ENCODE results near the gene VSIG10.
"Not testable (repeated sequence)": the region's sequence is repeated elsewhere in the genome, so short reads cannot be mapped to it uniquely, and the experiment has no call there.

Gene VSIG10

GRCh38 chr12:118103201-118103600, 610 bp downstream of the VSIG10 start:
- DNase-seq: no peak

DNA sequence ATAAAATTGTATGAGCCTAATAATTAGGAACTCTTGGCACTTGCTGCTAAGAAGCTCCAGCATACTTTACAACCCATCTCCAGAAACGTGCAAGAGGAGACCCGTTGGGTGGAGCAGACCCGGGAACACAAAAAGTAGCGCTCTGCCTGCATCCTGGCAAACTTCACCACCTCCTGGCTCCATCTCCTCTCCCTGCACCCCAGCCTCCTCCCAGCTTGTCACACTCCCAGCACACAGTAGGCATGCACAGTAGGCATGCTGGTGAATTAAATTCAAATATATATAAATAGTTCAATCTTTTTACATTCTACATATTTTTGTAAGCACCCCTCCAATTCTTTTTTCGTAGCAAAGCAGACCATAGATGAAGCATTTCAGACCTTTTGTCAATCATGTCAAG, 1.2 kb downstream of the VSIG10 start:
- DNase-seq: no peak

DNA sequence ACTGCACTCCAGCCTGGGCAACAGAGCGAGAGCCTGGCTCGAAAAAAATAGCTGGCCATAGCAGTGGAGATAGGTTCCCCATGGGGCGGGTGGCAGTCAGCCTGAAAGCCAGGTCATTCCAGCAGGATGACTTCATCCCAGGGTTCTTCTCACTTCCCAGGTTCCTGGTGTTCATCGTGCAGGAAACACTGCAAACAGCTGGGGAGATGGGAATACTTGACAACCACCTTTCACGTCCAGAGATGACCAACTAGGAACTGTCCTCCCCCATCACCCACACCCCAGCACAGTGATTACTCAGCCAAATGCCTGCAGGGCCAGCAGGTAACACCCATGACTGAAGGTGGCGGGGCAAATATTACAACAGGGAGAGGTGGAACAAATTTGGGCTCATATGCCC, 1.7 kb downstream of the VSIG10 start:
- DNase-seq: no peak

GRCh38 chr12:118101051-118101450, 2.8 kb downstream of the VSIG10 start:
- DNase-seq: no peak

DNA sequence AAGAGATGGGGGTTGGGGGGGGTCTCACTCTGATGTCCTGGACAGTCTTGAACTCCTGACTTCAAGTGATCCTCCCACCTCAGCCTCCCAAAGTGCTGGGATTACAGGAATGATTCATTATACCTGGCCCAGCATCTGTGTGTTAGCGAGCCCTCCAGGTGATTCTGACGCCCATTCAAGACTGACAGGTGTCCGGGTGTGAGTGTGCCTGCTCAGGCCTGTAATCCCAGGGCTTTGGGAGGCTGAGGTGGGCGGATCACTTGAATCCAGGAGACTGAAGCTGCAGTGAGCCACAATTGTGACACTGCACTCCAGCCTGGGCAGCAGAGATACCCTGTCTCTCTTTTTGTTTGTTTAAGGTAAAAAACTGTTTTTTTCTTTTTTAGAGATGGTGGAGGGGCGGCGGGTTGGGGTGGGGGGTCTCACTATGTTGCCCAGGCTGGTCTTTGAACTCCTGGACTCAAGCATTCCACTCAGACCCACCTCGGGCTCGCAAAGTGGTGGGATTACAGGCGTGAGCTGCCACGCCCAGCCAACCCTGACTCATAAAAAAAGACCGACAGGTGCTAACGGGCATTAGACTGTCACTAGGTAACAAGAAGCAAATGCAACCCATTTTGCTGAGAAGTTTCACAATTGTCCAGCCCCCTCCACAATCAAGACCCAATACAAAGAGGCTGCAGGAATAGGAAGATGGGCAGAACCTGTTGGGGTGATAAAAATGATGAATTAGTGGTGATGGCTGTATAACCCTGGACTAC, 4.7 kb downstream of the VSIG10 start:
- no peak for DNase-seq

DNA sequence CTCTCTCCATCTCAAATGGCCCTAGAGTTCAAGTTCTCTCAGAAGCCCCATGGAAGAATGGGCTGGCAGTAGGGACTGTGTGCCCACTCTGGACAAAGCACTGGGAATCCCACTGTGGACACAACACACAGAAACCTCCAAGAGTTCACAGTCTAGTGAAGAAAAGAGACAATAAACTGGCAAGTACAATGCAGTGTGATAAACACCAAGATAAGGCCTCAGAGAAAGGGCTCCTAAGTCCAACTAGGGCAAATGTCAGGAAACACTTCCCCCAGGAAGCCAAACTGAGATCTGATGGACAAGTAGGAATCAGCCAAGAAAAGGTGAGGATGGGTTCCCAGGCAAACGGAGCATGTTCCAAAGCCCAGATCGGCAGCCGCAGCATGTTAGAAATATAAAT, 5.4 kb downstream of the VSIG10 start:
- DNase-seq: no peak

GRCh38 chr12:118094039-118094438, 9.8 kb downstream of the VSIG10 start:
- no peak for DNase-seq

GRCh38 chr12:118089782-118090181, 14.0 kb downstream of the VSIG10 start:
- no peak for DNase-seq

DNA sequence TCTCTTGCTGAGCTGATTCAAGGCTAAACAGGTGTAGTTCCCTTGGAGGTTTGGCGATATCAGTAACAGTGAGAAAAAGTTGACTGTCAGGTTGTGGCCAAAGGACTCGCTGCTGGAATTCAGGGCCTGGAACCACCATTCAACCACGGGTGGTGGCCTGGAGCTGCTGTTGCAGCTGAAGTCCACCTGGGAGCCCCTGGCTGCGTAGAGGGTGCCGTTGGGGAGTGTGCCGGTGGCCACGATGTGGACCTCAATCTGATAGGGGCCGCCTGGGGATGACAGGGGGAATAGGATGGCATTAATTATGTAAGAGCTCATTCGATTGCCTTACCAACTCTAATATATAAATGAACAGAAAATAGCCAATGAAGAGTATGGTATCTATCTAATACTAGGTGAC, 21.6 kb downstream of the VSIG10 start:
- no peak for DNase-seq

- not testable (repeated sequence) for DNase-seq
Observed at GRCh38 chr12:118081521-118081920, 22.3 kb downstream of the VSIG10 start.

GRCh38 chr12:118073768-118074167, 30.0 kb downstream of the VSIG10 start:
- no peak for DNase-seq

DNA sequence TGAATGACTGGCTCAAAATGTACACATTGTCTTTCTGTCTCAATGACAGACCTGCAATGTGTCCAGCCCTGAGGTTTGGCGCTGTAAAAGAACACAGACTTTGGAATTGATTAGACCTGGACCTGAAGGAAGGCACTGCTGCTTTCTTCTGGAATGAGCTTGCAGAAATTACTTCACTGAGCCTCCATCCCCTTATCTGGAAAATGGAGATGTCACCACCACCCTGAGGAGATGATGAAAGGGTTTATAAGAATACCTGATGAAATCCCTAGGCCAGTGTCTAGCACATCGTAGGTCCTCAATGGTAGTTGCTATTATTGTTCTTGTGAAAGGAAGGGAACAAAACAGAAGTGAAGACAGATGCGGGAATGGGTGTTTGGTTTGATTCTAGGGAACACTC, 33.2 kb downstream of the VSIG10 start:
- no peak for DNase-seq

DNA sequence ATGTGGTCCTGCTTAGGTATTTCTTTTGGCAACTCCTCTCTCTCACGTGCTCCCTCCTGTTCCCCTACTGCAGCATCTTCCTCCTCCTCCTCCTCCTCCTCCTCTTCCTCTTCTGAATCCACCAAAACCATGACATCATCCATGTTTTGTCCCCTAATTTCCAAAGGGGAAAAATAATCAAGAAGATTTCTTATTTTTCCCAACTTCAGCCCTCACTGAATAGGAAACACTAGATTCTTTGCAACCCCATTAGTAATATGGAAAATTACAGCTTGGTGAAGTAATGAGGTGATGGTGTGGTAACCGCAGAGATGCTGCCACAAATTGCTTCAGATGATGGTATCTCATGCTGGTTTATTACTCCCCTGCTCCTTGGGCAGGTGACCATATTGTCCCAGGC, 35.4 kb downstream of the VSIG10 start:
- no peak for DNase-seq

DNA sequence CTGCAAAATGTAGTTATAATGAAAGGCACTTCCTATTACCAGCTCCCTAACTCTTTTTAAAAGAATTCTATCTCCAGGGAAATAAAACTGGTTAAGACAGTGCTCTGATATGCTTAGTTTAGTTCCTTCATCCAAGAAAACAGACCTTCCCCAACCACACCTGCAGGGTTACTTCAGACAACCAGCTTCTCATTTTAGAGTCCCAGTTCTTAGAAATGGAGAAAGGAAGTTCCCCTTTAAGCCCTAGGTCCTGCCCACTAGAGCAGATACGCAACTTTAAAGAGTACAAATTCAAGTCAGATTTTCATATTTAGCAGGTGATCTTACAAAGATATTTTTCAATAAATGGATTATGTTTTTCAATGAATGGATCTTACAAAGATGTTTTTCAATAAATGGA, 38.4 kb downstream of the VSIG10 start:
- DNase-seq: no peak

- DNase-seq: no peak
Observed at GRCh38 chr12:118064608-118065007, 39.2 kb downstream of the VSIG10 start.

DNA sequence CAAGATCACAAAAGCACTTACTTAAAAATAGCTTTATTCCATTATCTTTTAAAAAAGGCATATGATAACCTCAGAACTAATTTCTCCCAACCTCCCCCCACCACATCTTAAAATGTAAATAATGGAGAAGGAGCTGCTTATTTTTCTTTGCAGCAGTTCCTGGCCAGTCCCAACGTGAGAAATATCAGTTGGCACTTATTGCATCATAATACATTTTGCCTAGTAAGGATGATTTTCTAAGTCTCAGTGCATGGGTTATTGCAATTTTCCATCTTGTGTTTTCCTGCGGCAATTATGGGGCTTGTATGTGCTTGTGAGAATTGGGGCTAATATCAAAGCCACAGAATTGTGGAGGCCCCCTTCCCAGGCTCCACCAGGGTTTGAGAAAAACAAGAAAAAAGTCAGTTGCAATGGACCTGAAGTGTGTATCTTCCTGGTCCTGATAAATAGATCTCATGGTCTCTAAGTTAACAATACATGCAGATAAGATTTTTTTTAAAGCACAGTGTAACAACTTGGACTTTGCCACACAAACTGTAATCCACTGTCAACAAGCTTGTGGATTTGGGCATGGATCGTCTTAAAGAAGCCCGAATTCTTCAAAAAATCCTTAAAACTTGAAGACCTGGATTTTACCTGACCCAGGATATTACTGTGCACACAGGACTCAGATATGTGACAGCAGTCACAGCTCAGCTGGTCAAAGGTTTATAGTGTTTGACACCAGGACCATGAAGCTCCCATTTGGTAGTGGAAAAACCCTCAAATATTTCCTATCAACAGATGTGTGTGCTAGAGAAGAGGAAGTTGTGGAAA, 40.0 kb downstream of the VSIG10 start:
- DNase-seq: no peak

- no peak for DNase-seq
Observed at GRCh38 chr12:118061873-118062843, 41.7 kb downstream of the VSIG10 start.

DNA sequence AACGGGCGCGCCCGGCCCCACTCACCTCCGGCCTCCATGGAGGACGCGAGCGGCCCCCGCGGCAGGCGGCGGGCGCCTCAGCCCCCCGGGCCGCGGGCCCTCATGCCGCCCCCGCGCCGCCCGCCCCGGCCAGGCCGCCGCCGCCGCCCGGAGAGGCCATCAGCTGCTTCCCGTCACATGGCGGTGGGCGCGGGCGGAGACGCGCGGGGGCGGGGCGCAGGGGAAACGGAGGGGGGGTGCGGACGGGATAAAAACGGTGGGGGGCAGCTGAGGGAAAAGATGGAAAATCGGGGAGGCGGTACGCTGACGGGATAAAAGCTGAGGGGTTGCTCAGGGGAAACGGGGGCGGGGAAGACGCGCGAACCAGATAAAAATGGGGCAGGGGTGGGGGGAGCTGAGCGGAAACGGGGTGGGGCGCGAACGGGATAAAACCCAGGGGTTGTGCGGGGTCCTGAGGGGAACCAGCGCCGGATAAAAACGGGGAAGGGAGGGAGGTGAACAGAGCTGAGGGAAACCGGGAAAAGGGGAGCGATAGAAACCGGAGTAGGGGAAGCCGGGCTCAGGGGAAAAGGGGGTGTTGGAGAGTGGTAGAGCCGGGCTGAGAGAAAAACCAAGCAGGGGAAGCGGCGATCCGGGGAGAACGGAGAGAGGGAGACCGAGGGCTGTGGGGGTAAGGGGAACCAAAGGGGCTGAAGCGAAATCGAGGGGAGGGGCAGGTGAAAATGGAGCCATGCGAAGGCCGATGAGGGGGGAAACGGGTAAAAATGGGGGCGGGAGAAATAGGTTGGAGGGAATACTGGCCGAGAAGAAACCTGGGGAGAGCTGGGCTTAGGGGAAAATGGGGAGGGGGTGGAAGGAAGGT, 42.6 kb downstream of the VSIG10 start, which contains the start of gene WSB2:
Gene WSB2, minus strand, starts transcription at position 169 of the 862 bp plus-strand sequence. Its CDS starts 131 bp downstream, at position 38.
- peak; percentile 63 for DNase-seq

DNA sequence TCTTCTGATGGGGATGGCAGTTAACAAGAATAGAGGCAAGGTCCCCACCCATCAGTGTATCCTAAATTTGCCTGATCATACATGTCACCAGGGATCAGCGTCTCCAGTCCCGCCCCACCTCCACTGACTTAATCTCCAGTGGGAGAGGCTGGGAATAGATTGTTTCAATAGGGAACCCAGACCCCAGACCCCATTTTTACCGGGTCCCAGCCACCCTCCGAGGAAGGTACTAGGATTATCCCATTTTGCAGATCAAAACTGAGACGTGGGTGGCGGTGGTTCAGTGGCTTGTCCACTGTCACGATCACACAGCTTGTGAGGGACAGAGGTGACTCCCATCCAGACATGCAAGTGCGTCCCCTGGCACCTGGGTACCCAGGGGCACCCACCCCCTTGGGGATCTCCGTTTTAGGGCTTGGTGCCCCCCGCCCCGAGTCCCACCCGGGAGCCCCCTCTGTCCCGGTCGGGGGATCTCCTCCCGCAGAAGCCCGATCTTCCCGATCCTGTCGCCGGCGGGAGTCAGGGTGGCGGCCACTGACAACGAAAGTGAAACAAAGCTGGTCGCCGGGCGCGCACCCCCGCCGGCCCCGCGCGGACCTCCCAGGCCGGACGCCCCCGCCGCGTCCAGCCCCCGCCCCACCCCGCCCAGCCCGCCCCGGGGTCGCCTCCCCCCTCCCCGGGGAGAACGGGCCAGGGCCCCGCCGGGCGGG, 43.4 kb downstream of the VSIG10 start:
- no peak for DNase-seq

DNA sequence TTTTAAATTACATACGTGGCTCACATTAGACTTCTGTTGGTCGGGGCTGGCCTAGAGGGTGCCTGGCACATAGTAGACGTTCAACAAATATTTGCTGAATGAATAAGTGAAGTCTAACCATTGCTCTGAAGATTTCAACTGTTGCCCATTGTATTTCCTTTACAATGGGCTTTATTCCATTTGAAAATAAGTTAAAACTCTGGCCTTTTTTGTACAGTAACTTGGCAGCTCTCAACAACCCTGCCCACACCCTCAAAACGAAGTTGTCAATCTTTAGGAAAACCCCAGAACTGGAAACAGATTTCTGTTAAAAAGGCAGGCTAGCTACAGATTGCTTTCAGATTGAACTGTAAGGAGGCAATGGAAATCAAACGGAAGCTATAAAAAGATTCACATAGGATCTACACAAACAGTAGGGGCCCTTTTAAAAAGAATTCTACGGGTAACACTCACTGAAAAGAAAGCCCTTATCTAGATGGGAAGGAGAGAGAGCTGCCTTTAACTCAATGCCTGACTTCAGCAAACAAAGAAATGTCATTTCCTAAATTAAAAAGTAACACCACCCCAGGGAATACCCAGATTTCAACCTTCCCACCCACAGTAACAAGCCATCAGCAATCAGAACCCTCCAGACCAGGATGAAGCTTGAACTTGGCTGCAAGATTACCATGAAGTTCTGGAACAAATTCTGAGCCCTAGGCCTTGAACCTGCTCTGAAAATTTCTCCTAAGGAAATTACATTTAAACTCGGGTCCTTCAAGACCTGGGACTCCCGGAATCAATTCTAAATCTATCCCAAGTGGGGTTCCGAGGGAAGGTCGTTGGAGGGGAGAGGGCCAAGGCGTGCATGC, 44.2 kb downstream of the VSIG10 start:
- no peak for DNase-seq

Measured in activated T-cell treated with anti-CD3 and anti-CD28 coated beads for 4 hours (primary cell).